Glutamatergic neuron (in vitro differentiated cells): ENCODE results near the gene SPEG. TPM values are rescaled to one million over a fixed set of nuclear protein-coding genes. Genes with fewer than 3 reads are reported as not detected.

Source experiments
- DNase-seq: peaks from one replicate; pipeline ENCODE4 v3.0.0; 2022
- H3K27ac Mint-ChIP-seq: one replicate; pipeline ENCODE4 v1.8.0; 2020; ENCODE audit warnings: mild to moderate bottlenecking, mixed read lengths, inconsistent platforms; ENCODE audit not compliant: unreplicated experiment
- H3K27me3 Mint-ChIP-seq: one replicate; pipeline ENCODE4 v1.8.0; 2020; ENCODE audit warnings: mild to moderate bottlenecking, moderate library complexity, mixed read lengths, inconsistent platforms; ENCODE audit not compliant: unreplicated experiment
- H3K36me3 Mint-ChIP-seq: one replicate; pipeline ENCODE4 v1.8.0; 2020; ENCODE audit warnings: mild to moderate bottlenecking, mixed read lengths, inconsistent platforms; ENCODE audit not compliant: unreplicated experiment
- H3K4me1 Mint-ChIP-seq: one replicate; pipeline ENCODE4 v1.8.0; 2020; ENCODE audit warnings: mild to moderate bottlenecking, low read depth, mixed read lengths, inconsistent platforms; ENCODE audit not compliant: unreplicated experiment
- H3K4me3 Mint-ChIP-seq: one replicate; pipeline ENCODE4 v1.8.0; 2020; ENCODE audit warnings: mild to moderate bottlenecking, mixed read lengths, inconsistent platforms; ENCODE audit not compliant: unreplicated experiment
- H3K9me3 Mint-ChIP-seq: one replicate; pipeline ENCODE4 v1.8.0; 2020; ENCODE audit warnings: mild to moderate bottlenecking, moderate library complexity, mixed read lengths, inconsistent platforms; ENCODE audit not compliant: unreplicated experiment
- CTCF ChIP-seq: fragments of 200-600 bp; sonication (generic); IDR thresholded peaks from one replicate; pipeline ENCODE4 v1.5.0; 2021; ENCODE audit not compliant: partially characterized antibody, unreplicated experiment
- total RNA-seq: library from RNA; stranded (reverse); fragmentation: NEBNext Ultra II Directional; extraction: Animal tissue kit (Norgen Biotek cat#: 25700); gene quantifications from one replicate; pipeline ENCODE4 v1.2.1, GENCODE V29; 2021; ENCODE audit not compliant: unreplicated experiment

Gene SPEG
- total RNA-seq, 1 donor from 2014 or later: 92.9 TPM

- no peak overlapping the region for H3K4me3 Mint-ChIP-seq
- DNase-seq: no peak
- TF ChIP-seq CTCF: peak; percentile 13
- no peaks in the 10 kb centered on the region for H3K36me3 Mint-ChIP-seq
- H3K27ac Mint-ChIP-seq: no peak overlapping the region
- peaks cover 23% of the 10 kb centered on the region for H3K4me1 Mint-ChIP-seq
- H3K9me3 Mint-ChIP-seq: peaks cover 5% of the 10 kb centered on the region
- peaks cover 18% of the 10 kb centered on the region for H3K27me3 Mint-ChIP-seq
Measured at GRCh38 chr2:219490186-219490585, 55.5 kb downstream of the SPEG start.

- Mint-ChIP-seq H3K4me1 (peaks cover 25% of the 10 kb centered on the region), H3K4me3 (no peak overlapping the region), H3K27ac (no peak overlapping the region), H3K36me3 (no peaks in the 10 kb centered on the region), H3K9me3 (peaks cover 4% of the 10 kb centered on the region), H3K27me3 (peaks cover 14% of the 10 kb centered on the region)
- no peak for TF ChIP-seq CTCF
- DNase-seq: no peak
Measured at GRCh38 chr2:219490600-219491130, 56.0 kb downstream of the SPEG start.

GRCh38 chr2:219491278-219491963 is 56.8 kb downstream of the SPEG start:
- no peak overlapping the region for H3K27ac Mint-ChIP-seq
- DNase-seq: no peak
- H3K4me1 Mint-ChIP-seq: peaks cover 24% of the 10 kb centered on the region
- no peaks in the 10 kb centered on the region for H3K36me3 Mint-ChIP-seq
- peaks cover 12% of the 10 kb centered on the region for H3K27me3 Mint-ChIP-seq
- peaks cover 2% of the 10 kb centered on the region for H3K9me3 Mint-ChIP-seq
- no peak overlapping the region for H3K4me3 Mint-ChIP-seq
- no peak for TF ChIP-seq CTCF

GRCh38 chr2:219492575-219492974 is 57.9 kb downstream of the SPEG start:
- DNase-seq: no peak
- peaks cover 5% of the 10 kb centered on the region for H3K9me3 Mint-ChIP-seq
- TF ChIP-seq CTCF: no peak
- H3K4me3 Mint-ChIP-seq: no peak overlapping the region
- peaks cover 16% of the 10 kb centered on the region for H3K4me1 Mint-ChIP-seq
- H3K27ac Mint-ChIP-seq: no peak overlapping the region
- H3K27me3 Mint-ChIP-seq: peaks cover 16% of the 10 kb centered on the region
- no peaks in the 10 kb centered on the region for H3K36me3 Mint-ChIP-seq

- H3K27me3 Mint-ChIP-seq: peaks cover 16% of the 10 kb centered on the region
- peaks cover 5% of the 10 kb centered on the region for H3K9me3 Mint-ChIP-seq
- DNase-seq: no peak
- no peak overlapping the region for H3K27ac Mint-ChIP-seq
- TF ChIP-seq CTCF: no peak
- no peak overlapping the region for H3K4me3 Mint-ChIP-seq
- H3K4me1 Mint-ChIP-seq: peaks cover 16% of the 10 kb centered on the region
- no peaks in the 10 kb centered on the region for H3K36me3 Mint-ChIP-seq
Measured at GRCh38 chr2:219493086-219493485, 58.4 kb downstream of the SPEG start.
